ENCODE data around the gene PALLD.

DNA sequence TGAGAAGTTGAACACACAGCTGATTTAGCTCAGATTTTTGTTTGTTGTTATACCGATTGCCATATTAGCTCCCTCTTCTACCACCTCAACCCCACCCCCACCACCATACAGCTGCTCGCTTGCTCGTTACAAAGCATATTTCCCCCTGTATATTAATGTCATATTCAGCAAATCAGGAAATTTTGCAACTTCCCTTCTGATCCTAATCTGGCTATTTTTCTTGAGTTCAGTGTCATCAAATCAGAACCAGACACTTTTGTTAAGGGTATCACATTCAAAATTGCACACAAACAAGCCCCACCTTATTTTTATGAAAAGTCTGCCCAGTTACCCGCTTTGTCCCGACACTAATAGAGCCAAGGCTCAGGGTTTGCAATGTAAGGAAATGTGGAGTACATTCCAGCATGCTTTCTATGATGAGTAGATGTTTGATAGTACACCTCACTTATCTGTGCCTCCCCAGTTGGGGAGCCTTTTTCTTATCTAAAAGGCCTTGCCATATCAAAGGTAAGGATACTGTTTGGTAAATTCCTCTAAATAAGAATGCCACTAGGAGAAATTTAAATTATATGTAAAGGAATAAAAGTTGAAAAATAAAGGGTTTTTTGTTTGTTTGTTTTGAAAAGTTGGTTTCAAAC lies 301.0 kb downstream of the PALLD start:
- TF ChIP-seq, protein P1, sequence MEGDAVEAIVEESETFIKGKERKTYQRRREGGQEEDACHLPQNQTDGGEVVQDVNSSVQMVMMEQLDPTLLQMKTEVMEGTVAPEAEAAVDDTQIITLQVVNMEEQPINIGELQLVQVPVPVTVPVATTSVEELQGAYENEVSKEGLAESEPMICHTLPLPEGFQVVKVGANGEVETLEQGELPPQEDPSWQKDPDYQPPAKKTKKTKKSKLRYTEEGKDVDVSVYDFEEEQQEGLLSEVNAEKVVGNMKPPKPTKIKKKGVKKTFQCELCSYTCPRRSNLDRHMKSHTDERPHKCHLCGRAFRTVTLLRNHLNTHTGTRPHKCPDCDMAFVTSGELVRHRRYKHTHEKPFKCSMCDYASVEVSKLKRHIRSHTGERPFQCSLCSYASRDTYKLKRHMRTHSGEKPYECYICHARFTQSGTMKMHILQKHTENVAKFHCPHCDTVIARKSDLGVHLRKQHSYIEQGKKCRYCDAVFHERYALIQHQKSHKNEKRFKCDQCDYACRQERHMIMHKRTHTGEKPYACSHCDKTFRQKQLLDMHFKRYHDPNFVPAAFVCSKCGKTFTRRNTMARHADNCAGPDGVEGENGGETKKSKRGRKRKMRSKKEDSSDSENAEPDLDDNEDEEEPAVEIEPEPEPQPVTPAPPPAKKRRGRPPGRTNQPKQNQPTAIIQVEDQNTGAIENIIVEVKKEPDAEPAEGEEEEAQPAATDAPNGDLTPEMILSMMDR (IDR thresholded peaks at IDR 0.05; ENCODE audit: low read depth, low read length), result no peak
- TF ChIP-seq POLR2A (IDR thresholded peaks at IDR 0.05; ENCODE audit: extremely low read depth, insufficient read length) (no peak), MAX (IDR thresholded peaks at IDR 0.05; ENCODE audit: low read depth, low read length) (no peak)
